PC-3 (cell line): ENCODE data around the gene SMIM5.

ENCODE experiments used
- EZH2 ChIP-seq: fragments of 300-600 bp; sonication (generic); IDR thresholded peaks from one replicate; pipeline ENCODE4 v1.6.1; 2017; ENCODE audit warnings: antibody characterized with exemption, mild to moderate bottlenecking, low read length; ENCODE audit not compliant: unreplicated experiment
- TF ChIP-seq, protein P1 (sequence below): fragments of 300-600 bp; sonication (generic); conservative IDR thresholded peaks from 2 replicates; pipeline ENCODE4 v1.5.1; 2017; ENCODE audit warnings: antibody characterized with exemption, low read depth, mild to moderate bottlenecking, low read length

DNA sequence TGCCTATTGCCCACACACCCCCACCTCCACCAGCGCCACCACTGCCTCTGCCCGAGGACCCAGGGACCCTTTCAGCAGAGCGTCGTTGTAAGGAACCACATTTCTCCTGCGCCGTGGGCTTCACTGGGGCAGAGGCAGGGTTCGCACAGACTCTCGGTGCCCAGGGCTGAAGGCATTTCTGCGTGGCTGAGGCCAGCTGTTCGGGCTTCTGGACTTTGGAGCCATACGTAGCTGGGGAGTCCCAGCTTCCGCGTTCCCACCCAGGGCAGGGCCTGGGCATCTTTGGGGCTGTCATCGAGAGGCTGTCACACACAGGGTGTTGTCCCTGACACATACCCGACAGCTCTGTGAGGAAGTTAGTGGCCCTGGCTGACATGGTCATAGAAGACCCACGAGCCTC lies 16.0 kb upstream of the SMIM5 start:
- TF ChIP-seq, protein P1, sequence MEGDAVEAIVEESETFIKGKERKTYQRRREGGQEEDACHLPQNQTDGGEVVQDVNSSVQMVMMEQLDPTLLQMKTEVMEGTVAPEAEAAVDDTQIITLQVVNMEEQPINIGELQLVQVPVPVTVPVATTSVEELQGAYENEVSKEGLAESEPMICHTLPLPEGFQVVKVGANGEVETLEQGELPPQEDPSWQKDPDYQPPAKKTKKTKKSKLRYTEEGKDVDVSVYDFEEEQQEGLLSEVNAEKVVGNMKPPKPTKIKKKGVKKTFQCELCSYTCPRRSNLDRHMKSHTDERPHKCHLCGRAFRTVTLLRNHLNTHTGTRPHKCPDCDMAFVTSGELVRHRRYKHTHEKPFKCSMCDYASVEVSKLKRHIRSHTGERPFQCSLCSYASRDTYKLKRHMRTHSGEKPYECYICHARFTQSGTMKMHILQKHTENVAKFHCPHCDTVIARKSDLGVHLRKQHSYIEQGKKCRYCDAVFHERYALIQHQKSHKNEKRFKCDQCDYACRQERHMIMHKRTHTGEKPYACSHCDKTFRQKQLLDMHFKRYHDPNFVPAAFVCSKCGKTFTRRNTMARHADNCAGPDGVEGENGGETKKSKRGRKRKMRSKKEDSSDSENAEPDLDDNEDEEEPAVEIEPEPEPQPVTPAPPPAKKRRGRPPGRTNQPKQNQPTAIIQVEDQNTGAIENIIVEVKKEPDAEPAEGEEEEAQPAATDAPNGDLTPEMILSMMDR = no peak
- no peak for TF ChIP-seq EZH2
